ENCODE results near the gene AJM1. TPM values are rescaled to one million over a fixed set of nuclear protein-coding genes. Genes with fewer than 3 reads are reported as not detected.

The AJM1 gene
- total RNA-seq, 1 donor from 2014 or later, result 0.96 TPM

DNA sequence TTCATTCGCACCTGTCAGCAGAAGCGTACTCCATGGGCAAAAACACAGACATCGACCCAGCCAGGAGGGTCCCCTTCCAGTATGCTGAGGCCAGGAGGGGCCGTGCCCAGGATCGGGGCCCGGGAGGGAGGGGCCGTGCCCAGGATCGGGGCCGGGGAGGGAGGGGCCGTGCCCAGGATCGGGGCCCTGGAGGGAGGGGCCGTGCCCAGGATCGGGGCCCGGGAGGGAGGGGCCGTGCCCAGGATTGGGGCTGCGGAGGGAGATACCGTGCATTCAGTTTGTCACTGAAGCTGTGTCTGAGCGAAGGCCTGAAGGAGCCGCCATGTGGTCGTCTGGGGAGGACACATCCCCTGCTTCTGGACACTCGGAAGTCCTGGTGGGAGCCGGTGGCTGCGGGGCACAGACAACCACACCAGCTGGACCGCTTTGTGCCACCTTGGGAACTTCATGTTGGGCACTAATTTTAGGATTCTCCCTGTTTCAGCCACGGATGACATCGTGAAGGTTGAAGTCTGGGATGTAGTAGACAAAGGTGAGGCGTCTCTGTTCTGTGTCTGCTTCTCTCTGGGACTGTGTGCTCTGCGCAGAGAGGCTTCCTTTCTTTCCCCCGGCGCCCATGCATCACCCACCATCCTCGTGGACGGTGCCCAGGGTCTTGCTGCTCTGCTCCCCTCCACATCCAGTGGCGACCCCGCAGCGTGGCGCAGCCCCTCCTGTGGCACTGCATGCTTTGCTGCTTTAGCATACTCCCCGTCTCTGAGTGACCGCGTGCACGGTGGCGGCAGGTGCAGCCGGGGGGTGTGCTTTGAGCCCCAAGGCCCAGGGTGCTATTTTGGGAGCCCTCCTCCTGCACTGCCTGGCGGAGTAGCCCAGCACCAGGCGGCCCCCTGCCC lies 16.7 kb upstream of the AJM1 start:
- no peak for DNase-seq (ENCODE audit: low read depth)
- no peaks in the 10 kb centered on the region for H3K27me3 ChIP-seq (ENCODE audit: control insufficient read depth, insufficient read depth, low read length)
- TF ChIP-seq, protein P1, sequence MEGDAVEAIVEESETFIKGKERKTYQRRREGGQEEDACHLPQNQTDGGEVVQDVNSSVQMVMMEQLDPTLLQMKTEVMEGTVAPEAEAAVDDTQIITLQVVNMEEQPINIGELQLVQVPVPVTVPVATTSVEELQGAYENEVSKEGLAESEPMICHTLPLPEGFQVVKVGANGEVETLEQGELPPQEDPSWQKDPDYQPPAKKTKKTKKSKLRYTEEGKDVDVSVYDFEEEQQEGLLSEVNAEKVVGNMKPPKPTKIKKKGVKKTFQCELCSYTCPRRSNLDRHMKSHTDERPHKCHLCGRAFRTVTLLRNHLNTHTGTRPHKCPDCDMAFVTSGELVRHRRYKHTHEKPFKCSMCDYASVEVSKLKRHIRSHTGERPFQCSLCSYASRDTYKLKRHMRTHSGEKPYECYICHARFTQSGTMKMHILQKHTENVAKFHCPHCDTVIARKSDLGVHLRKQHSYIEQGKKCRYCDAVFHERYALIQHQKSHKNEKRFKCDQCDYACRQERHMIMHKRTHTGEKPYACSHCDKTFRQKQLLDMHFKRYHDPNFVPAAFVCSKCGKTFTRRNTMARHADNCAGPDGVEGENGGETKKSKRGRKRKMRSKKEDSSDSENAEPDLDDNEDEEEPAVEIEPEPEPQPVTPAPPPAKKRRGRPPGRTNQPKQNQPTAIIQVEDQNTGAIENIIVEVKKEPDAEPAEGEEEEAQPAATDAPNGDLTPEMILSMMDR (IDR thresholded peaks at IDR 0.05; ENCODE audit: insufficient read depth, low read length, poor library complexity, severe bottlenecking), result no peak
- H3K4me3 ChIP-seq (ENCODE audit: low read depth, low read length), result no peak overlapping the region
- no peaks in the 10 kb centered on the region for H3K36me3 ChIP-seq (ENCODE audit: control insufficient read depth, insufficient read depth, low read length)

GRCh38 chr9:136826188-136826541 lies 16.1 kb upstream of the AJM1 start:
- Histone ChIP-seq H3K36me3 (ENCODE audit: control insufficient read depth, insufficient read depth, low read length) (no peaks in the 10 kb centered on the region), H3K4me3 (ENCODE audit: low read depth, low read length) (no peak overlapping the region), H3K27me3 (ENCODE audit: control insufficient read depth, insufficient read depth, low read length) (no peaks in the 10 kb centered on the region)
- TF ChIP-seq, protein P1 (IDR thresholded peaks at IDR 0.05; ENCODE audit: insufficient read depth, low read length, poor library complexity, severe bottlenecking), result no peak
- DNase-seq (ENCODE audit: low read depth), result no peak

DNA sequence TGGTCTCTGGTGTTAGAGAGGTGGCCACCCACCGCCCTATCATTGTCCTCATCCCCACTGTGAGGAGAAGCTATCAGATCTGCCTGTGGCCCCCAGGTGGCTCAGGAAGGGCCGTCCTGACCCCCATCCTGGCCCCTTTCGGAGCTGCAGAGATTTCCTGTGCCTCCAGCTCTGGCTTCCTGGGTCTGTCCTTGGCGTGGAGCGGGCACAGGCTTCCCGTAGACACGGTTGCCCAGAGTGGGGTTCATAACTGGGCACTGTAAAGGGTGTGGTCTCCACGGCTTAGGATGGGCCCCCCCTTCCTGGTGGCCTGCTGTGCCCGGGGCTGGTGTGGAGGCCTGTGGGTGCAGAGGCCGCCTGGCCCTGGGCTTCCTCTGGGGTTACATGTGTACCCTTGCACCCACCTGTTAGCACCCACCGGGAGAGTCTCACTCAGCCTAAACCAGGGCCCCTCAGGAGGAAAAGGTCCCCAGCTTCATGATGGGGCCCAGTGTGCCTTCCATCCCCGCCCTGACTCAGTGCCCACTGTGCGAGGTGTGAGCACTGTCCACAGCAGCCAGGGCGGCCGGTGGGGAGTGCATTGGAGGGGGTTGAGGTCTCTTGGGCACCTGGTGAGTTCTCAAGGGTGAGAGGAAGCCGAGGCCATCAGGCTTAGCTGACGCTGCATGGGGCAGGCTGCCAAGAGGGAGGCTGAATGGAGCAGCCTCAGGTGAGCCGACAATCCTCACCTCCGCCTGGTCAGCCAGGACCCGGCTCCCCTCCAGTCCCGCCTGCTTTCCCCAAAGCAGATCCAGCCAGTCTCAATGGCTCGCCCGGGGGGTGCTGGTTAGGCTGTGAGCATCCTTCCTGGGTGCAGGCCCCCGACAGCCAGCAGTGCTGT lies 15.3 kb upstream of the AJM1 start:
- no peak overlapping the region for H3K4me3 ChIP-seq (ENCODE audit: low read depth, low read length)
- H3K36me3 ChIP-seq (ENCODE audit: control insufficient read depth, insufficient read depth, low read length), result no peaks in the 10 kb centered on the region
- H3K27me3 ChIP-seq (ENCODE audit: control insufficient read depth, insufficient read depth, low read length), result no peaks in the 10 kb centered on the region
- TF ChIP-seq, protein P1 (IDR thresholded peaks at IDR 0.05; ENCODE audit: insufficient read depth, low read length, poor library complexity, severe bottlenecking), result no peak
- no peak for DNase-seq (ENCODE audit: low read depth)

DNA sequence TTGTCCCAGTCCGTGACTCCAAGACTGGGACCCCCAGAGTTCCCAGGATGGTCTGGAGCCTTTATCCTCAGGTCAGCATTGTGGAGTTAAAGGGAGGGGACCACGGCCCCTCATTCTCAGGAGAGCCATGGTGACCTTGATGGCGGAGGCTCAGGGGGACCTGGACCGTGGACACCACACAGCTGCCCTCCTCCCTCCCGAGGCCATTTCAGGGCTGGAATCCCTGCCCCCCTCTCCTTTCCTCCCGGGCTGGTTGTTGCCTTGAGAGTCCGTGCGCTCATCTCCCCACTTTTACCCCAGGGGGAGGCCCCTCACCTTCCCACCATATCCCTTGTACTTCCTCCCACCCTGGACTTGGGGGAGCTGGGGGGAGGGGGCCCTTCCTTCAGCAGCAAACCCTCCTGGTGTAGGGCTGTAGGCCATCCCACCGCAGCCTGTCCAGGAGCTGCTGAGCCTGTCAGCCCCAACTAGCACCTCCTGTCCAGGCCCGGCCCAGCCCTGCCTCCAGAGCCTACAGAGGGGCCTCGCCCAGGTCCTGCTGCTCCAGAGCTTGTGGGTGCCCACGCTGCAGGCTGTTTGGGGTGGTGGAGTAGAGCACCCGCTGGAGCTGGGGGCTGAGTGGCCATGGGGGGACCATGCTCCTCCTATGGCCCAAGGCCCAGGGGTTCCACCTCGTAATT lies 14.3 kb upstream of the AJM1 start:
- Histone ChIP-seq H3K27me3 (ENCODE audit: control insufficient read depth, insufficient read depth, low read length) (no peaks in the 10 kb centered on the region), H3K36me3 (ENCODE audit: control insufficient read depth, insufficient read depth, low read length) (no peaks in the 10 kb centered on the region), H3K4me3 (ENCODE audit: low read depth, low read length) (no peak overlapping the region)
- TF ChIP-seq, protein P1 (IDR thresholded peaks at IDR 0.05; ENCODE audit: insufficient read depth, low read length, poor library complexity, severe bottlenecking), result no peak
- DNase-seq (ENCODE audit: low read depth), result no peak

GRCh38 chr9:136828474-136829140 lies 13.7 kb upstream of the AJM1 start:
- Histone ChIP-seq H3K4me3 (ENCODE audit: low read depth, low read length) (no peak overlapping the region), H3K36me3 (ENCODE audit: control insufficient read depth, insufficient read depth, low read length) (no peaks in the 10 kb centered on the region), H3K27me3 (ENCODE audit: control insufficient read depth, insufficient read depth, low read length) (no peaks in the 10 kb centered on the region)
- TF ChIP-seq, protein P1 (IDR thresholded peaks at IDR 0.05; ENCODE audit: insufficient read depth, low read length, poor library complexity, severe bottlenecking), result no peak
- no peak for DNase-seq (ENCODE audit: low read depth)
